IgD-negative memory B cell (primary cell): ENCODE measurements around the gene PHF21A. TPM values are rescaled to one million over a fixed set of nuclear protein-coding genes. Genes with fewer than 3 reads are reported as not detected.

Experiments
- H3K27ac Mint-ChIP-seq, 3 donors: one replicate each; pipeline ENCODE4 v1.8.0; 2020 to 2022; ENCODE audit warnings: mild to moderate bottlenecking in 3 of 3, mixed read lengths in 3 of 3, moderate library complexity in 1 of 3
- H3K27me3 Mint-ChIP-seq: one replicate; pipeline ENCODE4 v1.8.0; 2021; ENCODE audit warnings: mixed read lengths
- H3K36me3 Mint-ChIP-seq: one replicate; pipeline ENCODE4 v1.8.0; 2020; ENCODE audit warnings: mild to moderate bottlenecking, mixed read lengths
- H3K4me1 Mint-ChIP-seq, 3 donors: one replicate each; pipeline ENCODE4 v1.8.0; 2020 to 2022; ENCODE audit warnings: mixed read lengths in 3 of 3, mild to moderate bottlenecking in 1 of 3
- H3K4me3 Mint-ChIP-seq, 4 donors: one replicate each; pipeline ENCODE4 v1.8.0; 2020 to 2022; ENCODE audit warnings: mild to moderate bottlenecking in 4 of 4, mixed read lengths in 4 of 4, moderate library complexity in 3 of 4
- H3K9me3 Mint-ChIP-seq, 3 donors: one replicate each; pipeline ENCODE4 v1.8.0; 2020 to 2021; ENCODE audit warnings: mixed read lengths in 3 of 3, mild to moderate bottlenecking in 1 of 3
- polyA plus RNA-seq: library from polyadenylated mRNA; unstranded; fragments of 300-500 nt; fragmentation: Illumina TruSeq; gene quantifications from one replicate; pipeline ENCODE4 v1.2.3, GENCODE V29; 2021

The PHF21A gene
- polyA plus RNA-seq, 1 donor from 2014 or later, result 17.2 TPM

GRCh38 chr11:45942381-45942780 lies 178.9 kb downstream of the PHF21A start:
- H3K9me3 Mint-ChIP-seq, result no peaks in the 10 kb centered on the region
- peaks cover 6% of the 10 kb centered on the region for H3K36me3 Mint-ChIP-seq
- peaks cover 13 to 17% (median 14%) of the 10 kb centered on the region in 3 donors for H3K4me1 Mint-ChIP-seq
- H3K4me3 Mint-ChIP-seq, result no peak overlapping the region
- H3K27me3 Mint-ChIP-seq, result no peaks in the 10 kb centered on the region
- H3K27ac Mint-ChIP-seq, result peak overlapping the region in 1 of 3 donors; percentile 45

- H3K27me3 Mint-ChIP-seq, result no peaks in the 10 kb centered on the region
- peaks cover 14 to 24% (median 21%) of the 10 kb centered on the region in 3 donors for H3K4me1 Mint-ChIP-seq
- H3K27ac Mint-ChIP-seq, result no peak overlapping the region
- H3K9me3 Mint-ChIP-seq, result no peaks in the 10 kb centered on the region
- no peak overlapping the region for H3K4me3 Mint-ChIP-seq
- peaks cover 6% of the 10 kb centered on the region for H3K36me3 Mint-ChIP-seq
Measured at GRCh38 chr11:45941285-45941684, 180.0 kb downstream of the PHF21A start.

GRCh38 chr11:45939836-45940235 lies 181.4 kb downstream of the PHF21A start:
- H3K27ac Mint-ChIP-seq, result peak overlapping the region in 2 of 3 donors; percentile 62 to 92
- no peaks in the 10 kb centered on the region for H3K27me3 Mint-ChIP-seq
- peaks cover 2% of the 10 kb centered on the region for H3K36me3 Mint-ChIP-seq
- peaks cover 25 to 34% (median 33%) of the 10 kb centered on the region in 3 donors for H3K4me1 Mint-ChIP-seq
- no peaks in the 10 kb centered on the region for H3K9me3 Mint-ChIP-seq
- no peak overlapping the region for H3K4me3 Mint-ChIP-seq

GRCh38 chr11:45937916-45938315 lies 183.3 kb downstream of the PHF21A start:
- Mint-ChIP-seq H3K36me3 (peaks cover 2% of the 10 kb centered on the region), H3K27ac (peak overlapping the region in 2 of 3 donors; percentile 80 to 92), H3K27me3 (no peaks in the 10 kb centered on the region), H3K4me1 (peaks cover 40 to 50% (median 40%) of the 10 kb centered on the region in 3 donors), H3K4me3 (peak overlapping the region; percentile 49 to 91 (median 84)), H3K9me3 (no peaks in the 10 kb centered on the region)

GRCh38 chr11:45936511-45937054 lies 184.7 kb downstream of the PHF21A start:
- Mint-ChIP-seq H3K36me3 (peaks cover 4% of the 10 kb centered on the region), H3K4me1 (peaks cover 43 to 63% (median 49%) of the 10 kb centered on the region in 3 donors), H3K4me3 (peak overlapping the region in 2 of 4 donors; percentile 22 to 38), H3K27me3 (no peaks in the 10 kb centered on the region), H3K27ac (peak overlapping the region in 1 of 3 donors; percentile 28), H3K9me3 (no peaks in the 10 kb centered on the region)

GRCh38 chr11:45935349-45936064 lies 185.7 kb downstream of the PHF21A start:
- Mint-ChIP-seq H3K36me3 (peaks cover 6% of the 10 kb centered on the region), H3K4me3 (peak overlapping the region in 3 of 4 donors; percentile 81 to 92 (median 91)), H3K27ac (peak overlapping the region; percentile 36 to 84 (median 47)), H3K27me3 (no peaks in the 10 kb centered on the region), H3K4me1 (peaks cover 52 to 74% (median 58%) of the 10 kb centered on the region in 3 donors), H3K9me3 (no peaks in the 10 kb centered on the region)

- peaks cover 3% of the 10 kb centered on the region for H3K27me3 Mint-ChIP-seq
- H3K9me3 Mint-ChIP-seq, result no peaks in the 10 kb centered on the region
- H3K4me1 Mint-ChIP-seq, result peaks cover 60 to 80% (median 62%) of the 10 kb centered on the region in 3 donors
- H3K4me3 Mint-ChIP-seq, result peak overlapping the region in 3 of 4 donors; percentile 81 to 92 (median 91)
- H3K36me3 Mint-ChIP-seq, result peaks cover 8% of the 10 kb centered on the region
- peak overlapping the region; percentile 36 to 84 (median 78) for H3K27ac Mint-ChIP-seq
Measured at GRCh38 chr11:45934580-45935318, 186.5 kb downstream of the PHF21A start.

GRCh38 chr11:45933846-45934579 lies 187.2 kb downstream of the PHF21A start:
- peaks cover 3% of the 10 kb centered on the region for H3K27me3 Mint-ChIP-seq
- peaks cover 8% of the 10 kb centered on the region for H3K36me3 Mint-ChIP-seq
- peaks cover 56 to 80% (median 60%) of the 10 kb centered on the region in 3 donors for H3K4me1 Mint-ChIP-seq
- peak overlapping the region; percentile 36 to 96 (median 90) for H3K27ac Mint-ChIP-seq
- H3K4me3 Mint-ChIP-seq, result peak overlapping the region; percentile 85 to 92 (median 88)
- no peaks in the 10 kb centered on the region for H3K9me3 Mint-ChIP-seq

- peaks cover 3% of the 10 kb centered on the region for H3K27me3 Mint-ChIP-seq
- H3K27ac Mint-ChIP-seq, result peak overlapping the region; percentile 28 to 96 (median 90)
- H3K4me3 Mint-ChIP-seq, result peak overlapping the region; percentile 85 to 92 (median 88)
- H3K4me1 Mint-ChIP-seq, result peaks cover 49 to 82% (median 54%) of the 10 kb centered on the region in 3 donors
- H3K36me3 Mint-ChIP-seq, result peaks cover 6% of the 10 kb centered on the region
- H3K9me3 Mint-ChIP-seq, result no peaks in the 10 kb centered on the region
Measured at GRCh38 chr11:45933131-45933831, 188.0 kb downstream of the PHF21A start.

- H3K4me3 Mint-ChIP-seq, result peak overlapping the region; percentile 85 to 92 (median 88)
- peaks cover 51 to 81% (median 58%) of the 10 kb centered on the region in 3 donors for H3K4me1 Mint-ChIP-seq
- H3K27me3 Mint-ChIP-seq, result peaks cover 3% of the 10 kb centered on the region
- H3K9me3 Mint-ChIP-seq, result no peaks in the 10 kb centered on the region
- peak overlapping the region; percentile 46 to 96 (median 95) for H3K27ac Mint-ChIP-seq
- peaks cover 6% of the 10 kb centered on the region for H3K36me3 Mint-ChIP-seq
Measured at GRCh38 chr11:45932217-45932616, 189.0 kb downstream of the PHF21A start.

- Mint-ChIP-seq H3K4me3 (peak overlapping the region; percentile 85 to 92 (median 88)), H3K27me3 (peaks cover 3% of the 10 kb centered on the region)
Measured at GRCh38 chr11:45931739-45932138, 189.5 kb downstream of the PHF21A start.

GRCh38 chr11:45930951-45931570 lies 190.2 kb downstream of the PHF21A start:
- Mint-ChIP-seq H3K27ac (peak overlapping the region; percentile 95 to 96 (median 96)), H3K4me3 (peak overlapping the region; percentile 85 to 92 (median 88)), H3K27me3 (peaks cover 3% of the 10 kb centered on the region), H3K9me3 (no peaks in the 10 kb centered on the region), H3K4me1 (peaks cover 46 to 81% (median 58%) of the 10 kb centered on the region in 3 donors), H3K36me3 (peaks cover 6% of the 10 kb centered on the region)

More at GRCh38 chr11:45931739-45932138, 189.5 kb downstream of the PHF21A start:
- Mint-ChIP-seq H3K27ac (peak overlapping the region; percentile 95 to 96 (median 96)), H3K4me1 (peaks cover 48 to 80% (median 58%) of the 10 kb centered on the region in 3 donors), H3K36me3 (peaks cover 6% of the 10 kb centered on the region), H3K9me3 (no peaks in the 10 kb centered on the region)

GRCh38 chr11:45930031-45930794 lies 191.0 kb downstream of the PHF21A start:
- Mint-ChIP-seq H3K27me3 (peaks cover 3% of the 10 kb centered on the region), H3K36me3 (peaks cover 6% of the 10 kb centered on the region), H3K9me3 (no peaks in the 10 kb centered on the region), H3K27ac (peak overlapping the region; percentile 95 to 96 (median 96)), H3K4me1 (peaks cover 38 to 73% (median 53%) of the 10 kb centered on the region in 3 donors), H3K4me3 (peak overlapping the region; percentile 85 to 92 (median 88))
